ENCODE measurements around the gene LHFPL6.

Gene LHFPL6

GRCh38 chr13:39557285-39557955 is 45.6 kb downstream of the LHFPL6 start:
- Histone ChIP-seq H4K20me1 (ENCODE audit: insufficient read depth, low read length) (no peaks in the 10 kb centered on the region), H3K27ac (ENCODE audit: low read length) (no peak overlapping the region), H3K9me3 (replicated peaks; ENCODE audit: insufficient read depth, low read length) (no peaks in the 10 kb centered on the region), H3F3A (ENCODE audit: insufficient read depth, low read length) (no peaks in the 10 kb centered on the region), H3K4me2 (ENCODE audit: low read depth, low read length) (no peak overlapping the region), H3K4me1 (ENCODE audit: low read length) (no peaks in the 10 kb centered on the region), H3K36me3 (replicated peaks; ENCODE audit: insufficient read depth, low read length) (no peaks in the 10 kb centered on the region), H3K9me2 (replicated peaks; ENCODE audit: insufficient read depth, low read length) (no peaks in the 10 kb centered on the region), H3K79me2 (ENCODE audit: low read length) (no peaks in the 10 kb centered on the region), H2AFZ (ENCODE audit: low read length) (no peak overlapping the region), H3K27me3 (replicated peaks; ENCODE audit: insufficient read depth, low read length) (no peaks in the 10 kb centered on the region), H3K4me3 (ENCODE audit: low read length) (no peak overlapping the region), H3K9ac (ENCODE audit: low read length) (no peak overlapping the region)
- TF ChIP-seq EZH2phosphoT487 (IDR thresholded peaks at IDR 0.05; ENCODE audit: low read length) (no peak), CTCF (IDR thresholded peaks at IDR 0.05; ENCODE audit: low read length) (no peak), EZH2 (optimal IDR thresholded peaks at IDR 0.05; ENCODE audit: low read depth, low read length) (no peak)
- no peak for DNase-seq

GRCh38 chr13:39556866-39557265 is 46.1 kb downstream of the LHFPL6 start:
- H3K36me3 ChIP-seq (replicated peaks; ENCODE audit: insufficient read depth, low read length) = no peaks in the 10 kb centered on the region
- H3K27ac ChIP-seq (ENCODE audit: low read length) = no peak overlapping the region
- H3K9me2 ChIP-seq (replicated peaks; ENCODE audit: insufficient read depth, low read length) = no peaks in the 10 kb centered on the region
- H3F3A ChIP-seq (ENCODE audit: insufficient read depth, low read length) = no peaks in the 10 kb centered on the region
- no peak overlapping the region for H3K4me3 ChIP-seq (ENCODE audit: low read length)
- no peak overlapping the region for H3K9ac ChIP-seq (ENCODE audit: low read length)
- no peak overlapping the region for H3K4me2 ChIP-seq (ENCODE audit: low read depth, low read length)
- no peaks in the 10 kb centered on the region for H3K27me3 ChIP-seq (replicated peaks; ENCODE audit: insufficient read depth, low read length)
- H3K4me1 ChIP-seq (ENCODE audit: low read length) = no peaks in the 10 kb centered on the region
- DNase-seq = no peak
- no peak for TF ChIP-seq CTCF (IDR thresholded peaks at IDR 0.05; ENCODE audit: low read length)
- H3K9me3 ChIP-seq (replicated peaks; ENCODE audit: insufficient read depth, low read length) = no peaks in the 10 kb centered on the region
- no peak overlapping the region for H2AFZ ChIP-seq (ENCODE audit: low read length)
- no peaks in the 10 kb centered on the region for H3K79me2 ChIP-seq (ENCODE audit: low read length)
- no peaks in the 10 kb centered on the region for H4K20me1 ChIP-seq (ENCODE audit: insufficient read depth, low read length)

GRCh38 chr13:39554371-39554770 is 48.6 kb downstream of the LHFPL6 start:
- Histone ChIP-seq H3K79me2 (ENCODE audit: low read length) (no peaks in the 10 kb centered on the region), H3F3A (ENCODE audit: insufficient read depth, low read length) (no peaks in the 10 kb centered on the region), H3K9me3 (replicated peaks; ENCODE audit: insufficient read depth, low read length) (no peaks in the 10 kb centered on the region), H3K4me1 (ENCODE audit: low read length) (no peaks in the 10 kb centered on the region), H3K27me3 (replicated peaks; ENCODE audit: insufficient read depth, low read length) (no peaks in the 10 kb centered on the region), H3K4me3 (ENCODE audit: low read length) (no peak overlapping the region), H4K20me1 (ENCODE audit: insufficient read depth, low read length) (no peaks in the 10 kb centered on the region), H2AFZ (ENCODE audit: low read length) (no peak overlapping the region), H3K9ac (ENCODE audit: low read length) (no peak overlapping the region), H3K36me3 (replicated peaks; ENCODE audit: insufficient read depth, low read length) (no peaks in the 10 kb centered on the region), H3K9me2 (replicated peaks; ENCODE audit: insufficient read depth, low read length) (no peaks in the 10 kb centered on the region), H3K27ac (ENCODE audit: low read length) (no peak overlapping the region), H3K4me2 (ENCODE audit: low read depth, low read length) (no peak overlapping the region)
- TF ChIP-seq EZH2phosphoT487 (IDR thresholded peaks at IDR 0.05; ENCODE audit: low read length) (no peak), EZH2 (optimal IDR thresholded peaks at IDR 0.05; ENCODE audit: low read depth, low read length) (no peak), CTCF (IDR thresholded peaks at IDR 0.05; ENCODE audit: low read length) (no peak)
- no peak for DNase-seq

All from MM.1S (cell line).